ENCODE results near the gene ADAMTS13. TPM values are rescaled to one million over a fixed set of nuclear protein-coding genes. Genes with fewer than 3 reads are reported as not detected.
"Not testable (repeated sequence)": the region's sequence is repeated elsewhere in the genome, so short reads cannot be mapped to it uniquely, and the experiment has no call there.

Gene ADAMTS13
- 2.2 TPM for total RNA-seq

GRCh38 chr9:133421615-133422542 is at the start of gene ADAMTS13:
TSS of gene ADAMTS13 (plus strand) at chr9:133422367. CDS start at chr9:133422444, 77 bp downstream.
- no peak for DNase-seq

GRCh38 chr9:133374612-133375115 is 47.5 kb upstream of the ADAMTS13 start:
- DNase-seq: no peak

DNA sequence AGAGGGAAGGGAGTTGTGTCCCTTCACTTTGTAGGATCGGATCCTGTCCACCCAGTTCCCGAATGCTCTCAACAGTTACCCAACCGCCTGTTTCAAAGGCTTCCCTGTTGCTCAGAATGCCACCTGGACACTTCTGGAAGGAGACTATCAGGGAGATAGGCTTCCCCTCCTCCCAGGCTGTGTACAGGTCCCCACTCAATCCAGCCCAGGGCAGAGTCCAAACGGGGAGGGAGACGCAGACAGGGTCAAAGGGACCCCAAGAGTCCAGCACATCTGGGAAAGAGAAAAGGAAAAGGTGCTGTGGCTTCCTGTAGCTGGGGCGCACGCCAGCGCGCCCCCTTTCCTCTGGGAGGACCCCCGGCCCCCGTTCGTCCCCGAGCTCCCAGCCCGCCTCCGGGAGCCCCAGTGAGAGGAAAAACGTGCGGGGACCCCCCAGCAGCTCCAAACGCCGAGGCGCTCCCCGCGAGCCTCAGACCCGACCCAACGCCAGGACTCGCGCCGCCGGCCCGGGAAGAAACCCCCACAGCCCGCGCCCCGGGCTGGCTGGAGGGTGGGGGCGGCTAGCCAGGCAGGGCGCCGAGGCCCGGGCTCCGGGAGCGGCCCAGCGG is 46.9 kb upstream of the ADAMTS13 start:
- no peak for DNase-seq

DNA sequence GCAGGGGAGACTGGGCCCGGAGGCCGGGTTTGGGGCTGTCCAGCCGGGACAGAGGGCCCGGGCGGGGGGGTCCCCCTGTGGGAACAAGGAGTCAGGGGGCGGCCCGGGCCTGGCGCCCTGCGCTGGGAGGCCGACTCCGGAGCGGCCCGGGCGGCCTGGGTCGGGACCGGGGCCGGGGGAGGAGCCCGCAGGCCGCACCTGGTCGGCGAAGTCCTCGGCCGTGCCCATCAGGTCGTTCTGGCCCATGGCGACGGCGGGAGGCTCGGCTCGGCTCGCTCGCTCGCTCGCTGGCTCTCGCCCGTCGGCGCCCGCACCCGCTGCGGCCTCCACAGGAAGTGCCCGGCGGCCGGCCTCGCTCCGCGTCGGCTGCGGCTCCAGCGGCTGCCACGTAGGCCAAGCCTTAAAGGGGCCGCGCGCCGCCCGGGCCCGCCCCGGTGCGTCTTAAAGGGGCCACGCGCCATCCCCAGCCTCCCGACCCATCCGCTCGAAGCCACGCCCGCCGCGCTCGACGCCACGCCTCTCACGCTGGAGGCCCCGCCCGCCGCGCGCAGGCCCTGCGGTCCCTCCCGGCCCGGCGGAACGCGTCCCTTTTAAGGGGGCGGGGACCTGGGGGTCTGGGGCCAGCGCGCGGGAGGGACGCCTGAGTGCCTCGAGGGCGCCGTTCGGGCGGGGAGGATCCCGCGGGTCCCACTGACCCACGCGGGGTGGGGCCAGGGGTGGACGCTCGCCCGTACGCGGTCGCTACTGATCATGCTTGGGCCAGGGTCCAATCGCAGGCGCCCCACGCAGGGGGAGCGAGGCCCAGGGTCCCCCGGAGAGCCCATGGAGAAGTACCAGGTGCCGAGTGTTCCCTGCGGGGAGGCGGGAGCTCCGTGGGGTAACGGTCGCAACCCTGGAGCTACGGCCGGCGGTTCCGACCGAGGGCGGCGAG is 46.2 kb upstream of the ADAMTS13 start, which contains the start of the genes STKLD1 and SURF4:
Gene STKLD1, plus strand, starts transcription at position 643 of the 931 bp plus-strand sequence. Its CDS starts 108 bp downstream, at position 751.
Gene SURF4, minus strand, starts transcription at position 337 of the 931 bp plus-strand sequence. Its CDS starts 91 bp downstream, at position 246.
- DNase-seq: peak; percentile 93

DNA sequence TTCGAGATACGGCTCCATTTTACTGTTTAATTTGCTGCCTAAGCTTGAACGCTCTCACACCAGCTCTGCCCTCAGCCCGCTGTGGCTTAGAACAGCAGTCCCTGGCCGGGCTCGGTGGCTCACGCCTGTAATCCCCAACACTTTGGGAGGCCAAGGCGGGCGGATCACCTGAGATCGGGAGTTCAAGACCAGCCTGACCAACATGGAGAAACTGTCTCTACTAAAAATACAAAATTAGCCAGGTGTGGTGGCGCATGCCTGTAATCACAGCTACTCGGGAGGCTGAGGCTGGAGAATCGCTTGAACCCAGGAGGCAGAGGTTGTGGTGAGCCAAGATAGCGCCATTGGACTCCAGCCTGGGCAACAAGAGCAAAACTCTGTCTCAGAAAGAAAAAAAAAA is 44.9 kb upstream of the ADAMTS13 start:
- DNase-seq: not testable (repeated sequence)

DNA sequence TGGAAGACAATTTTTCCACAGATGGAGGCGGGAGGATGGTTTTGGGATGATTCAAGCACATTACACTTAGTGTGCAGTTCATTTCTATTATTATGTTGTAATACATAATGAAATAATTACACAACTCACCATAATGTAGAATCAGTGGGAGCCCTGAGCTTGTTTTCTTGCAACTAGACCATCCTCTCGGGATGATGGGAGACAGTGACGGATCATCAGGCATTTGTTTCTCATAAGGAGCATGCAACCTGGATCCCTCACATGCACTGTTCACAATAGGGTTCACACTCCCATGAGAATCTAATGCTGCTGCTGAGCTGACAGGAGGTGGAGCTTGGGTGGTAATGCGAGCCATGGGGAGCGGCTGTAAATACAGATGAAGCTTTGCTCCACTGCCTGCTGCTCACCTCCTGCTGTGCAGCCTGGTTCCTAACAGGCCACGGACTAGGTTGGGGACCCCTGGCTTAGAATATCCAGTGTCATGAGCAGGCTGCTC is 44.4 kb upstream of the ADAMTS13 start:
- DNase-seq: no peak

DNA sequence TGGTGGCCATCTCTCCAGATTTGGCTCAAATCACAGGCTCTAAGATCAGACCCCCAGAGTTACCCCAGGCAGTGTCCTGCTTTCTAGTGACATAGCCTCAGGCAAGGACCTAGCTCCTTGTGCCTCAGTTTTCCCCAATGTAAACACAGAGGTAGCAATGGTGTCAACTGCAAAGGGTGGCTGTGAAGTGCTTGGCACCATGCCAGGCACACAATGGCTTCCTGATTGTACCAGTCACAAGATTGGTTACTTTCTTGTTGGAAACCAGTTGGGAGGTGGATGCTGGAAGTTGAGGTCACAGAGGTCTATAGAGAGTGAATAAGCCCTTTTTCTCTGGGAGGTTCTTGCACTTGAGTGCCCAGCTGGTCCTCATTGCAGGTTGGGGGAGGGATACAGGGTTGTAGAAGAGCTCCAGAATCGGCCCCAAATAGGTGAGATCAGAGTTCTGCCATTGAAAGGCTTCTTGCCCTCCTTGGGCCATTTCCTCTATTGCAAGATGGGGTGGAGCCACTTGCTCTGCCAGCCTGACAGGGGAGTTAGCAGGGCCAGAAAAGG is 43.7 kb upstream of the ADAMTS13 start:
- no peak for DNase-seq

DNA sequence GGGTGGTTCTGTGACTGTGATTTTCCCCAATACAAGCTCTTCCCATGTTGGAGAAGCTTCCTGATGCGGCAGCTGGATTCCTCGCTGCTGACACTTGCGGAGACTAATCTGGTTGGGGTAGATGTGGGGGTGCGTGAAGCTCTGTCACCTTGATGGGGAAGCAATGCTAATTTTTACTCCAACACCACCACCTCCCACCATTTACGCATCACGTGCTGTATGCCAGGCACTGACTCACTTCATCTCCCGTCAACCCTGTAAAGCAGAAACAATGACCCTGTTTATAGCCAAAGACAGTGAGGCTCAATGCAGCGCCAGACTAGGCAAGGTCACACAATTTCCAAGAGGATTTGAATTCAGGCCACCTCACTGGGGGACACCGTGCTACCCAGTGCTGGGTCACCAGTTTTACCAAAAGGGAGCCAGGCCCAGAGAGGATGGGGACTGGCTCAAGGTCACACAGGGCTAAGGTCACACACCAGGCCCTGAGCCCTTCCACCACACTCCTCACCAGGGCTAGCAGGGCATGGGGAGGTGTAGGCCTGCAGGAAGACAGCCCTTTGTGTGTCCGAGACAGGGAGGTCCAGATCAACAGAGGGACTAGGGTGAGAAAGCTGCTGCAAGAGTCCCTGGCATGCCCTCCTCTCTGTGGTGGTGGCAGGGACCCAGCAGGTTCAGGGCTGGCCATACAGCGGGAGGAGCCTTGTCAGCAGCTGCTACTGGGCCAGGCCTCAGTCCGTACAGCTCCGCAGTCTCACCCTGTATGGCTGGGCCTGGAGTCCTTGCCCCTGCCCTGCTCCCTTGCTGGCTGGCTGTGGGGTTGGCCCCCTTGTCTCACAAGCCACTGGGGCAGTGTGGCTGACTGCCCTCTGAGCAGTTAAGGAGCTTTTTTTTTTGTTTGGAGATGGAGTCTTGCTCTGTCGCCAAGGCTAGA is 42.7 kb upstream of the ADAMTS13 start:
- peak; percentile 34 for DNase-seq

- no peak for DNase-seq
Measured at GRCh38 chr9:133380734-133381133, 41.4 kb upstream of the ADAMTS13 start.

DNA sequence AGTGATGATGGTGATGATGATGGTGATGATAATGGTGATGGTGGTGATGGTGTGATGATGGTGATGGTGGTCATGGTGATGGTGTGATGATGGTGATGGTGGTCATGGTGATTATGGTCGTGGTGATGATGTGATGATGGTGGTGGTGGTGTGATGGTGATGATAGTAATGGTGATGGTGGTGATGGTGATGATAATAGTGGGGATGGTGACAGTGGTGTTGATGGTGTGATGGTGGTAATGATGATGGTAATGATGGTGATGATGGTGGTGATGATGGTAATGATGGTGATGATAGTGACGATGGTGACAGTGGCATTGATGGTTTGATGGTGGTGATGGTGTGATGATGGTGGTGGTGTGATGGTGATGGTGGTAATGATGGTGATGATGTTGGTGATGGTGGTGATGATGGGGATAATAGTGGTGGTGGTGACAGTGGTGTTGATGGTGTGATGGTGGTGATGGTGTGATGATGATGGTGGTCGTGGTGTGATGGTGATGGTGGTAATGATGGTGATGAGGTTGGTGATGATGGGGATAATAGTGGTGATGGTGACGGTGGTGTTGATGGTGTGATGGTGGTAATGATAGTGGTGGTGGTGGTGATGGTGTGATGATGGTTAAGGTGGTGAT is 39.5 kb upstream of the ADAMTS13 start:
- no peak for DNase-seq

DNA sequence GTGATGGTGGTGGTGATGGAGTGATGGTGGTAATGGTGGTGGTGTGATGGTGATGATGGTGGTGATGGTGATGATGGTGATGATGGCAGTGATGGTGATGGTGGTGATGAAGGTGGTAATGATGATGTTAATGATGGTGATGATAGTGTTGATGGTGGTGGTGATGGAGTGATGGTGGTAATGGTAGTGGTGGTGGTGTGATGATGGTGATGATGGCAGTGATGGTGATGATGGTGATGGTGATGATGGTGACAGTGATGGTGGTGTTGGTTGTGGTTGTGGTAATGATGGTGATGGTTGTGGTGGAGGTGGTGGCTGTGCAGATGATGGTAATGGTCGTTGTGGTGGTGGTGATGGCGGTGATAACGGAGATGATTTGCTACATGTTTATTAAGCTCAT is 38.7 kb upstream of the ADAMTS13 start:
- DNase-seq: no peak

DNA sequence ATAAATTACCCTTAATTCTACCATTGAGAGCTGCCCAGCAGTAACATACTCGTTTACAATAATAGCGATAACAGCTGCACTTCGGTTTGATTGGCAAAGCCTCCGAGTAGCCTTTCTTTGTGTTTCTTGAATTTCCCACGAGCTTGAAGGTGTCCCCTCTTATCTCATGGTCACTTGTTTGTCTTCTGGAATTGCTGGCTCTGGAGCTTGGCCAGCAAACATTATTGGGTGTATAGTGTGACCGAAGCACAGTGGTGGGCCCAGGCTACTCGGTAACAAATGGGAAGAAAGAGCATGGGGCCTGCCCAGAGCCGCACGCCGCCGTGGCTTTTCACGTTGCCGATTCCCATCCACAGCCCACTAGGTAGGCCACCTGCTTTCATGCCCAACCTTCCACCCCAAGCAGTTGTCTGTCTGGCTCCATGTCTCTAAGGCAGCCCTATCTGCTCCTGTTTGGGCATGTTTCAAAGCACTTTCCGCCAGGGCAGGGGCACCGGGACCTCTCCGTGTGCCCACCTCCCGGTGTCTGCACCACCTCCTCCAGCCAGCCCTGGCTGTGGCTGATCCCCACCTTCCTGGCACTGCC is 37.3 kb upstream of the ADAMTS13 start:
- no peak for DNase-seq

GRCh38 chr9:133385452-133385851 is 36.7 kb upstream of the ADAMTS13 start:
- peak; percentile 51 for DNase-seq

DNA sequence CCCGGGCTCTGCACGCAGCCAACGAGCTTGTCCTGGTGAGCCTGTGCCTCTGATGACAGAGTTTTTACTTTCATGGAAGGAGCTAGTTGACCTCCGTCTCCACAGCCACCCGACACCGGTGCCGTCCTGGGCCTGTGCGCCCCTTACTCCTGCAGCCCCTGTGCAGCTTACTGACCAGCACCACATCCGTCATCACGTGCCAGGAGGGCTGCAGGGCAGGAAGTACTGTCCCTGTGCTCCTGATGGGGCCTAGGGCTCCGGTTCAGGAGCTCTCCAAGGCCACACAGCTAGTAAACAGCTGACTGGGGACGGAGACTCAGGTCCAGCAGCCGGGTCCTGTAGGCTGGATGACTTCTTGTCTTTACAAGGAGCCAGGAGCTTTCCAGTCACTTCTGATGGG is 35.8 kb upstream of the ADAMTS13 start:
- DNase-seq: no peak

DNA sequence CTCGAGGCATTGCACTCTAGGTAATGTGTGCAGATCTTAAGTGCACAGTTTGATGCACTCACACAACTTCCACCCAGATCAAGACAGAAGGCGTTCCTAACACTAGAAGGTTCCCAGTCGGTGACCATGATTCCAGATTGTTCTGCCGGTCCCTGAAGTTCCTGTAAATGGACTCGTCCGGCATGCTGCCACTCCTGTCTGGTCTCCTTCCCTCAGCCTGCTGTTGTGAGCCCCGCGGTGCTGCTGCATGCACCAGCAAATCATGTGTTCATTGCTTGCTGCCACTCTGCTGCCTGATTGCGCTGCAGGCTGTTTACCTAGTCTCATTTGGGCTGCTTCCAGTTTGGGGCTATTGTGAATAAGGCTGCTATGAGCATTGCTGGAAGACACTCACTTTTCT is 34.5 kb upstream of the ADAMTS13 start:
- no peak for DNase-seq

DNA sequence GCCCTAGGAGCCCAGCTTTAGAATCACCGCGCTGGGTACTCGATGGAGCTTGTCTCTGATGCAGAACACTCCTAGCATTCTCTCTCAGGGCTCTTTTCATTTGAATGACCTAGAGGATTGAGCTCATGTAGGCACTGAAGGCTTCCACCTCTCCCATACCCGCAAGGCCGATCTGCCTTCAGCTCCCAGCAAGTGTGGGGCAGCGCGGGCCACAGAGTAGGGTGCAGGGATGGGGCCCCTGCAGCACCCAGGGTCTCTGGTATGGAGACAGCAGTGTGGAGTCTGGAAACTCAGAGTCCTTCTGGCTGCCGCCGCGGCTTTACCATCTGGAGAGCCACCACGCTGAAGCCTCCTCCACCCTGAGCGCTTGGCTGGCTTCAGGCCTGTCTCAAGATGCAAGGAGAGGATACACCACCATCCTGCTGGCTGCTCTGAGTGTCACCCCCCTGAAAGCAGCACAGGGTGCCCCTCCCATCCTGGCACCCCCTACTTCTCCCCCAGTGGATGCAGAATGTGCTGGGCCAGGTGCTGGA is 33.1 kb upstream of the ADAMTS13 start:
- DNase-seq: peak; percentile 30

DNA sequence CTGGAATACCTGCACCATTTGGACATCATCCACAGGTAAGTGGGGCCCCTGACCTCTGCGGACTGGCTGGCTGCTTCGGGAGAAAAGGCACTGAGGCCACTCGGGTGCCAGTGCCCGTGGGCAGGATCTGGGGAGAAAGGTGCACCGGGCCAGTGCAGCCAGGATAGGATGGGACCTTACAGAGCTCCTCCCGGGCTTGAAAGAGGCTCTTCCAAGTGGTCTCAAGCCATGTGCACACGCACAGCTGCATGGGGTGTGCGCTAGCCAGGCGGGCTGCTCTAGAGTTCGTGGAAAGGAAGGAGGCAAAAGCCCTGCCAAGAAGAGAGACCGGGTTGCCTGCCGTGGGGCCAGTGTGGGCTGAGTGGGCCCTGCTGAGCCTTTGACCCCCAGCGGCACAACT is 32.6 kb upstream of the ADAMTS13 start:
- DNase-seq: no peak

- no peak for DNase-seq
Measured at GRCh38 chr9:133390713-133391112, 31.5 kb upstream of the ADAMTS13 start.

- DNase-seq: not testable (repeated sequence)
Measured at GRCh38 chr9:133391449-133391848, 30.7 kb upstream of the ADAMTS13 start.
